Upper lobe of left lung (tissue), 6 donors: ENCODE data around the gene SCO2. TPM values are rescaled to one million over a fixed set of nuclear protein-coding genes. Genes with fewer than 3 reads are reported as not detected.

Experiments used
- ATAC-seq, 2 donors: fragments of 200-7000 bp; cut with Tn5 transposase; one replicate each; pipeline ENCODE4 v1.9.1; 2022; ENCODE audit warnings: mild to moderate bottlenecking in 2 of 2, moderate library complexity in 2 of 2; ENCODE audit not compliant: low FRiP score in 2 of 2
- DNase-seq, 2 donors: peaks; one replicate each; pipeline ENCODE4 v3.0.0-alpha.2; 2019 to 2020
- H3K27ac ChIP-seq, 4 donors: fragments of 200-600 bp; sonication (generic); one replicate each; pipeline ENCODE4 v1.5.1; 2016 to 2019
- H3K27me3 ChIP-seq, 4 donors: fragments of 200-600 bp; sonication (generic); one replicate each; pipeline ENCODE4 v1.5.1; 2017 to 2019
- H3K36me3 ChIP-seq, 4 donors: fragments of 200-600 bp; sonication (generic); one replicate each; pipeline ENCODE4 v1.5.1; 2016 to 2019
- H3K4me1 ChIP-seq, 4 donors: fragments of 200-600 bp; sonication (generic); one replicate each; pipeline ENCODE4 v1.5.1; 2018 to 2019
- H3K4me3 ChIP-seq, 4 donors: fragments of 200-600 bp; sonication (generic); one replicate each; pipeline ENCODE4 v1.5.1; 2017 to 2019; ENCODE audit warnings: mild to moderate bottlenecking in 2 of 4, moderate library complexity in 1 of 4
- H3K9me3 ChIP-seq, 4 donors: fragments of 200-600 bp; sonication (generic); one replicate each; pipeline ENCODE4 v1.5.1; 2018 to 2019
- CTCF ChIP-seq, 6 experiments: fragments of 450-650 bp in 4 of 6; fragments of 200-600 bp in 2 of 6; sonication (generic) in 2 of 6; IDR thresholded peaks; one replicate each; pipeline ENCODE4 v1.5.1; 2016 to 2019; ENCODE audit warnings: antibody characterized with exemption in 6 of 6
- EP300 ChIP-seq, 4 donors: sonication (generic); formaldehyde crosslinking; IDR thresholded peaks; one replicate each; pipeline ENCODE4 v1.5.1; 2017; ENCODE audit warnings: antibody characterized with exemption in 4 of 4, control low read depth in 2 of 4
- POLR2A ChIP-seq, 4 donors: fragments of 450-650 bp; IDR thresholded peaks; one replicate each; pipeline ENCODE4 v1.5.1; 2016 to 2017; ENCODE audit warnings: antibody characterized with exemption in 4 of 4, mild to moderate bottlenecking in 2 of 4
- POLR2AphosphoS5 ChIP-seq, 2 donors: sonication (generic); formaldehyde crosslinking; IDR thresholded peaks; one replicate each; pipeline ENCODE4 v1.5.1; 2017; ENCODE audit warnings: antibody characterized with exemption in 2 of 2
- WGBS, 2 donors: methylation state at CpG; one replicate each; pipeline ENCODE4 v1.1.5; 2017 to 2018; 5-methylcytosine and 5-hydroxymethylcytosine counted together
- total RNA-seq, 6 donors: library from RNA; depleted of rRNA in 4 of 6; stranded (reverse); fragments of >200 nt in 4 of 6; gene quantifications; one replicate each; pipeline versions ENCODE4 v1.1.0 to v1.2.1, GENCODE V29; 2016 to 2021
- donor health status: DM: no; HTN: no; CAD: no; lungs with moderate emphysema.
- donor health status: DM: no; HTN: yes; CAD: no; lungs with severe emphysema.

The SCO2 gene
- total RNA-seq, 6 donors from 2014 or later = 1.7 to 14.0 (median 9.2) TPM; not detected in 1

DNA sequence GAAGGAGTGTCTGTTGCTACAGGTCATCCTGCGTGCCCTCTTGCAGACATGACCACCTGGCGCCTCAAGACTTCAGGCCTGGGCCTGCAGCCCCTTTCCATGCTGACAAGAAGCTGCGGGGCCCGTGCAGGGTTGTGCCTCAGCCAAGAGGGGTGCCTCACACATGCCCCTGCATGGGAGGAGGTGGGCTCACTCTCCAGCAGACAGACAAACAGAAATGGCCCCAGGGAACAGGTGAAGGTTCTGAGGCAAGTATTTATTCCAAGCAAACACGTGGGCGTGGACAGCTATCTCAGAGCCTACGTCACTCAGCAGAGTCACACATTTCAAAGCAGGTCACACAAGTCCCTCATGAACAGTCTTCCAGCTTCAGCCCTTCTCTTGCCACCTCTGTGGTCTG, 43.2 kb upstream of the SCO2 start:
- Histone ChIP-seq H3K27ac (no peak overlapping the region), H3K36me3 (peaks cover 4 to 39% (median 12%) of the 10 kb centered on the region in 4 donors), H3K4me3 (no peak overlapping the region), H3K4me1 (peaks cover 1 to 4% (median 3%) of the 10 kb centered on the region in 4 donors), H3K9me3 (no peaks in the 10 kb centered on the region), H3K27me3 (no peaks in the 10 kb centered on the region)
- WGBS, 2 donors = 86 to 96% methylated on average over 7 of the region's 7 CpGs
- ATAC-seq = no peak
- DNase-seq = no peak
- TF ChIP-seq POLR2A (IDR thresholded peaks at IDR 0.05) (no peak), EP300 (IDR thresholded peaks at IDR 0.05) (no peak), CTCF (IDR thresholded peaks at IDR 0.05) (no peak), POLR2AphosphoS5 (IDR thresholded peaks at IDR 0.05) (no peak)

GRCh38 chr22:50567721-50568252, 42.4 kb upstream of the SCO2 start:
- H3K4me3 ChIP-seq = no peak overlapping the region
- H3K27me3 ChIP-seq = no peaks in the 10 kb centered on the region
- peaks cover 7 to 10% (median 8%) of the 10 kb centered on the region in 4 donors for H3K4me1 ChIP-seq
- TF ChIP-seq POLR2AphosphoS5 (IDR thresholded peaks at IDR 0.05) (no peak), POLR2A (IDR thresholded peaks at IDR 0.05) (no peak), CTCF (IDR thresholded peaks at IDR 0.05) (no peak), EP300 (IDR thresholded peaks at IDR 0.05) (no peak)
- 88 to 96% methylated on average over 7 of the region's 7 CpGs for WGBS, 2 donors
- no peaks in the 10 kb centered on the region for H3K9me3 ChIP-seq
- no peak for ATAC-seq
- DNase-seq = no peak
- peaks cover 4 to 39% (median 12%) of the 10 kb centered on the region in 4 donors for H3K36me3 ChIP-seq
- no peak overlapping the region for H3K27ac ChIP-seq

DNA sequence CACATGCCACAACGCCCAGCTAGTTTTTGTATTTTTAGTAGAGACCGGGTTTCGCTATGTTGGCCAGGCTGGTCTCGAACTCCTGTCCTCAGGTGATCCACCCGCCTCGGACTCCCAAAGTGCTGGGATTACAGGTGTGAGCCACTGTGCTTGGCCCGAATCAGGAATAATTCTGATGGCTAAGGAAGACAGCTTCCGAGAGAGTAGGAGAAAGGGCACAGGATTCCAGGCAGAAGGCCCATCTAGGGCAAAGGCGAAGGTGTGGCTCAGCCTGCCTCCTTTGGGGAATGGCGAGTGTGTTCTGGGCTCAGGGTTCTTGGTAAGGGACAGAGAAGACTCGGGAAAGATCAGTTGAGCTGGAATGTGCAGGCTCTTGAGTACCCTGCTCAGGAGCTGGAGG, 38.9 kb upstream of the SCO2 start:
- no peak for DNase-seq
- Histone ChIP-seq H3K4me3 (no peak overlapping the region), H3K27ac (no peak overlapping the region), H3K36me3 (peaks cover 0 to 13% (median 2%) of the 10 kb centered on the region in 4 donors), H3K9me3 (no peaks in the 10 kb centered on the region), H3K4me1 (peaks cover 7 to 13% (median 10%) of the 10 kb centered on the region in 4 donors), H3K27me3 (no peaks in the 10 kb centered on the region)
- WGBS, 2 donors = 84 to 94% methylated on average over 11 of the region's 11 CpGs
- ATAC-seq = no peak
- TF ChIP-seq CTCF (IDR thresholded peaks at IDR 0.05) (no peak), POLR2AphosphoS5 (IDR thresholded peaks at IDR 0.05) (no peak), POLR2A (IDR thresholded peaks at IDR 0.05) (no peak), EP300 (IDR thresholded peaks at IDR 0.05) (no peak)

DNA sequence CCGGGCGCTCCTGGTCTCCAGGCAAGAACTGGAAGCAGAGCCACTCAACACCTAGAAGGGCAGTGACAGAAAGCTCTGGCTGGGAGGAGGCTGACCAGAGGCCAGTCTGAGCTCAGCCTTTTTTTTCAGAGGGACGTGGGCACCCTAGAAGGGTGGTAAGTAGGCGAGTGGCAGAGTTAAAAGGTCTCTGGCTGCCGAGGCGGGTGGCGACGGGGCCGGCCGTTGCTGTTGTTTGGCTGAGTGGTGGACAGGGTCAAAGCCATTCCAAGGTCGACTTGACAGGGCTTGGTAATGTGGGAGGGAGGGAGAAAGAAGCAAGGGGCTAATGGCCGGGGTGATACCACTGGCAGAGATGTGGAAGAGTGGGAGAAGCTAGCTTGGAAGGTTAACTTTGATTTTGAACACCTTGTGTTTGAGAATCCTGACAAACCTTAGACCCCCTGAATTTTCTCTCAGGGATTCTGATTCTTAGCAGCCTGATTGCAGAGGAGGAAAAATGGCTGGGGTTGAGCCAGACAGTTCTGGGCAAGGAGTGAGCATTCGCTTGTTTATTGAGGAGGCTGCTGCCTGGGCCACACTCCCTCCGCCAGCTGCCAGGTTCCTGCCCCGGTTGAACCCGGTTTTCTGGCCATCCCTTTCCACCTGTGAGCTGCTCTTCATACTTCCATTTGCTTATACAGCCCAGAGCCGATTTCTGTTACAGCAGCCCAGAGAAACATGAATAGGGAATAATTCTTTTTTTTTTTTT, 38.2 kb upstream of the SCO2 start:
- TF ChIP-seq POLR2AphosphoS5 (IDR thresholded peaks at IDR 0.05) (no peak), EP300 (IDR thresholded peaks at IDR 0.05) (no peak), POLR2A (IDR thresholded peaks at IDR 0.05) (no peak), CTCF (IDR thresholded peaks at IDR 0.05) (no peak)
- Histone ChIP-seq H3K27me3 (no peaks in the 10 kb centered on the region), H3K4me1 (peaks cover 7 to 13% (median 10%) of the 10 kb centered on the region in 4 donors), H3K27ac (peak overlapping the region; percentile 63 to 82 (median 76)), H3K36me3 (peaks cover 0 to 8% (median 0%) of the 10 kb centered on the region in 4 donors), H3K9me3 (no peaks in the 10 kb centered on the region), H3K4me3 (peak overlapping the region; percentile 47 to 80 (median 58))
- 29 to 31% methylated on average over 16 to 17 of the region's 17 CpGs for WGBS, 2 donors
- DNase-seq (peak in 1 of 2 donors; percentile 85), ATAC-seq (peak in 1 of 2 donors; percentile 54)
